HG03521 (cell line): ENCODE results near the gene TMPRSS11A.

Experiments used
- ATAC-seq: cut with Tn5 transposase; IDR thresholded peaks from one replicate; pipeline ENCODE4 v1.9.1; 2021; ENCODE audit warnings: mild to moderate bottlenecking, moderate library complexity; ENCODE audit not compliant: unreplicated experiment

Gene TMPRSS11A

GRCh38 chr4:67874986-67875385, 88.3 kb downstream of the TMPRSS11A start:
- ATAC-seq = no peak

- ATAC-seq = no peak
These were observed 90.2 kb downstream of the TMPRSS11A start for GRCh38 chr4:67873116-67873515.

GRCh38 chr4:67871867-67872266, 91.4 kb downstream of the TMPRSS11A start:
- ATAC-seq = peak; percentile 81

GRCh38 chr4:67869580-67870190, 93.6 kb downstream of the TMPRSS11A start:
- no peak for ATAC-seq

- no peak for ATAC-seq
These were observed 101.8 kb downstream of the TMPRSS11A start for GRCh38 chr4:67861513-67861912.
